K562 (cell line): ENCODE data around the gene SLC16A12. TPM values are rescaled to one million over a fixed set of nuclear protein-coding genes. Genes with fewer than 3 reads are reported as not detected.
"Not testable (repeated sequence)": the region's sequence is repeated elsewhere in the genome, so short reads cannot be mapped to it uniquely, and the experiment has no call there.

Experiments used
- ATAC-seq: fragments of 200-7000 bp; cut with Tn5 transposase; 3 replicates; pipeline ENCODE4 v1.9.1; 2020; ENCODE audit warnings: moderate library complexity
- BruUV-seq: library from RNA; stranded (reverse); fragments of 400-500 nt; replicated peaks from 2 replicates; lab custom pipeline; 2021; lab: Mats Ljungman, UMichigan
- CTCF ChIA-PET: fragments of 300-600 bp; formaldehyde crosslinking; extraction: SDS; loops from one replicate; lab custom pipeline; 2021; ENCODE audit warnings: low intra/inter-chr PET ratio; lab: Yijun Ruan, JAX
- POLR2A ChIA-PET: fragments of 300-600, 350-650 bp; sonication (Branson Sonifier 250); formaldehyde crosslinking; extraction: SDS; loops from one replicate; lab custom pipeline; 2021; ENCODE audit warnings: antibody characterized with exemption, inconsistent platforms; lab: Yijun Ruan, JAX
- DNase-seq, 4 experiments: peaks; one replicate each; pipeline versions ENCODE4 v3.0.0 to v3.0.0-alpha.2; 2011 to 2018; ENCODE audit warnings: low spot score in 3 of 4, mixed read lengths in 3 of 4; ENCODE audit errors: extremely low read depth in 1 of 4
- FAIRE-seq: peaks from 2 replicates; lab custom pipeline; 2011; peaks lifted over from hg19 to GRCh38; lab: Jason Lieb, UNC
- H2AFZ ChIP-seq: 2 replicates; pipeline ENCODE4 v1.6.0; 2011; ENCODE audit warnings: low read depth, low read length, control low read depth, inconsistent platforms
- H3K27ac ChIP-seq: fragments of 200-600 bp; 3 replicates; pipeline ENCODE4 v1.8.0; 2011; ENCODE audit warnings: low read depth, mild to moderate bottlenecking, control low read depth, inconsistent platforms, low read length, moderate library complexity, mixed read lengths; ENCODE audit errors: extremely low read depth
- H3K27me3 ChIP-seq, 2 experiments: fragments of 300-600 bp in 1 of 2; 2 replicates in 1 of 2; 3 replicates in 1 of 2; pipeline versions ENCODE4 v1.6.0 to v1.8.0; 2011; ENCODE audit warnings: inconsistent platforms in 2 of 2, low read length in 2 of 2, mild to moderate bottlenecking in 1 of 2, mixed read lengths in 1 of 2, moderate library complexity in 1 of 2; ENCODE audit not compliant: control insufficient read depth in 2 of 2, insufficient read depth in 2 of 2
- H3K36me3 ChIP-seq: fragments of 300-600 bp; 3 replicates; pipeline ENCODE4 v1.8.0; 2011; ENCODE audit warnings: mild to moderate bottlenecking, low read length, inconsistent platforms; ENCODE audit not compliant: control insufficient read depth, insufficient read depth
- H3K4me1 ChIP-seq, 2 experiments: fragments of 200-600 bp in 1 of 2; replicated peaks in 1 of 2; 2 replicates in 1 of 2; 3 replicates in 1 of 2; pipeline versions ENCODE4 v1.5.1 to v1.8.0; 2011; ENCODE audit warnings: inconsistent platforms in 2 of 2, low read length in 2 of 2, mild to moderate bottlenecking in 1 of 2, mixed read lengths in 1 of 2, moderate library complexity in 1 of 2; ENCODE audit not compliant: control insufficient read depth in 2 of 2, insufficient read depth in 2 of 2
- H3K4me2 ChIP-seq: 2 replicates; pipeline ENCODE4 v1.6.1; 2011; ENCODE audit warnings: low read length, control low read depth, inconsistent platforms, mixed read lengths; ENCODE audit not compliant: insufficient read depth
- H3K4me3 ChIP-seq: fragments of 200-600 bp; sonication (generic), shearing (Covaris generic); 2 replicates; pipeline ENCODE4 v1.5.1; 2016; ENCODE audit warnings: control low read depth, inconsistent platforms
- H3K79me2 ChIP-seq: fragments of 200-600 bp; 3 replicates; pipeline ENCODE4 v1.8.0; 2011; ENCODE audit warnings: low read length, inconsistent platforms; ENCODE audit not compliant: control insufficient read depth, insufficient read depth
- H3K9ac ChIP-seq, 2 experiments: 2 replicates each; pipeline versions ENCODE4 v1.6.0 to v1.6.1; 2011; ENCODE audit warnings: low read depth in 2 of 2, low read length in 2 of 2, control low read depth in 1 of 2, inconsistent platforms in 1 of 2, mild to moderate bottlenecking in 1 of 2, mixed read lengths in 1 of 2; ENCODE audit not compliant: insufficient read depth in 1 of 2
- H3K9me1 ChIP-seq: one replicate; pipeline ENCODE4 v1.6.0; 2011; ENCODE audit warnings: inconsistent platforms, mild to moderate bottlenecking, low read length, moderate library complexity; ENCODE audit not compliant: control insufficient read depth, insufficient read depth
- H3K9me3 ChIP-seq: replicated peaks from 2 replicates; pipeline ENCODE4 v1.5.1; 2011; ENCODE audit warnings: low read depth, low read length, inconsistent platforms; ENCODE audit not compliant: control insufficient read depth, insufficient read depth
- H4K20me1 ChIP-seq: replicated peaks from 2 replicates; pipeline ENCODE4 v1.6.1; 2011; ENCODE audit warnings: low read length, inconsistent platforms, mixed read lengths; ENCODE audit not compliant: control insufficient read depth, insufficient read depth
- WGBS: fragments of 100-300 bp; shearing (Covaris generic); methylation state at CpG from one replicate; pipeline ENCODE4 v1.1.6; 2016; ENCODE audit warnings: low coverage, mixed read lengths; ENCODE audit not compliant: insufficient coverage; ENCODE audit errors: missing lambda C conversion rate; 5-methylcytosine and 5-hydroxymethylcytosine counted together
- in situ Hi-C: fragments of 300-500 bp; cut with MboI; formaldehyde crosslinking; loops from 4 replicates; pipeline ENCODE4 v1.15.0; 2018; ENCODE audit warnings: inconsistent platforms, mixed read lengths
- intact Hi-C: fragments of 100-400 bp; cut with micrococcal nuclease; formaldehyde crosslinking; loops from 2 replicates; pipeline ENCODE4 v1.14.2; 2022
- polyA plus RNA-seq, 8 experiments: library from polyadenylated mRNA; depleted of rRNA in 4 of 8; stranded (reverse) in 5 of 8; unstranded in 3 of 8; fragments of >200 nt; fragmentation: Nextera tagmentation in 2 of 8; fragmentation: Illumina TruSeq in 1 of 8; extraction: Ambion mirVana in 2 of 8; extraction: Trizol in 1 of 8; gene quantifications; 2 replicates each; pipeline versions ENCODE4 v1.2.1 to v1.2.3, GENCODE V29; 2011 to 2014; ENCODE audit warnings: inconsistent platforms in 1 of 8, missing spikeins in 1 of 8
- total RNA-seq, 7 experiments: library from RNA; depleted of rRNA in 6 of 7; stranded (reverse); fragments of >200 nt in 6 of 7; fragmentation: Illumina TruSeq in 2 of 7; extraction: Trizol in 2 of 7; gene quantifications; 2 replicates each; pipeline versions ENCODE4 v1.2.1 to v1.2.3, GENCODE V29; 2011 to 2021; ENCODE audit warnings: low replicate concordance in 1 of 7

The SLC16A12 gene
- total and polyA plus RNA-seq, 9 of the 15 experiments (the other 6 are each of a cell fraction or from before 2014, with no cell fraction given) = not detected

- in situ Hi-C loops, FAIRE-seq, H3K79me2 ChIP-seq, H3K9me3 ChIP-seq, H3K4me2 ChIP-seq, POLR2A ChIA-PET, intact Hi-C loops, H4K20me1 ChIP-seq, H3K27ac ChIP-seq, H3K4me3 ChIP-seq, H3K36me3 ChIP-seq, H3K4me1 ChIP-seq, ATAC-seq, CTCF ChIA-PET, DNase-seq, H3K9me1 ChIP-seq, H3K9ac ChIP-seq, BruUV-seq, H3K27me3 ChIP-seq: not testable (repeated sequence)
- H2AFZ ChIP-seq = 0 out of 2 replicates have a peak overlapping the region, but pooled peaks have one; percentile 51
- 3% methylated on average over 5 of the region's 5 CpGs for WGBS
These were observed 124.8 kb downstream of the SLC16A12 start for GRCh38 chr10:89410551-89410950.

GRCh38 chr10:89409282-89409681 is 126.1 kb downstream of the SLC16A12 start:
- H3K9me1 ChIP-seq, H3K36me3 ChIP-seq, H3K27ac ChIP-seq, H3K4me3 ChIP-seq, intact Hi-C loops, BruUV-seq, ATAC-seq, POLR2A ChIA-PET, H4K20me1 ChIP-seq, H3K4me1 ChIP-seq, FAIRE-seq, H3K9me3 ChIP-seq, H3K27me3 ChIP-seq, DNase-seq, H3K4me2 ChIP-seq, H2AFZ ChIP-seq, H3K79me2 ChIP-seq, in situ Hi-C loops, H3K9ac ChIP-seq, CTCF ChIA-PET: not testable (repeated sequence)
- 9% methylated on average over 4 of the region's 5 CpGs for WGBS

- BruUV-seq, H3K4me2 ChIP-seq: not testable (repeated sequence)
These were observed 127.6 kb downstream of the SLC16A12 start for GRCh38 chr10:89407792-89408191.

More at GRCh38 chr10:89407792-89408191, 127.6 kb downstream of the SLC16A12 start:
- POLR2A ChIA-PET, H3K9me3 ChIP-seq, ATAC-seq, H3K4me1 ChIP-seq, DNase-seq, H3K9ac ChIP-seq, H4K20me1 ChIP-seq, CTCF ChIA-PET, intact Hi-C loops, H2AFZ ChIP-seq, FAIRE-seq, H3K36me3 ChIP-seq, H3K9me1 ChIP-seq, H3K79me2 ChIP-seq, H3K4me3 ChIP-seq, in situ Hi-C loops, H3K27me3 ChIP-seq, H3K27ac ChIP-seq: not testable (repeated sequence)
- WGBS = 0% methylated on average over 1 of the region's 3 CpGs
